NCI-H510A (cell line): ENCODE measurements around the gene IL15.
"Not testable (repeated sequence)": the region's sequence is repeated elsewhere in the genome, so short reads cannot be mapped to it uniquely, and the experiment has no call there.

Source experiments
- DNase-seq: peaks from one replicate; lab custom pipeline; 2025; lab: John Stamatoyannopoulos, UW

IL15 gene

DNA sequence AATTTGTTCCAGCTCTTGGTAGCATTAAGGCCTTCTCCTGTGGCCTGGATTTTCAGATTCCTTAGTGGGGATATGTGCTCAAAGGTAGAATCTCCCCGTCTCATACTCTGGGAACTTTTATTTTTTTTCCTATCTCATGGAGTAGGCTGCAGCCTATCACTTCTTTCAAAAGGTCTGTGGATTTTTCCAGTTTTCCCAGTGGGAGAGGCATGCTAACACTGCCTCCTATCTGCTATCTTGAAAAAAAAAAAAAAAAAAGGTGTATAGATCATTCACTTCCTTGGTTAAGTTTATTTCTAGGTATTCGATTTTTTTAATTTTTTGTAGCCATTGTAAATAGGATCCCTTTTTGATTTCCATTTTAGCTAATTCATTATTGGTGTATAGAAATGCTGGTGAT lies 67.1 kb downstream of the IL15 start:
- no peak for DNase-seq

DNA sequence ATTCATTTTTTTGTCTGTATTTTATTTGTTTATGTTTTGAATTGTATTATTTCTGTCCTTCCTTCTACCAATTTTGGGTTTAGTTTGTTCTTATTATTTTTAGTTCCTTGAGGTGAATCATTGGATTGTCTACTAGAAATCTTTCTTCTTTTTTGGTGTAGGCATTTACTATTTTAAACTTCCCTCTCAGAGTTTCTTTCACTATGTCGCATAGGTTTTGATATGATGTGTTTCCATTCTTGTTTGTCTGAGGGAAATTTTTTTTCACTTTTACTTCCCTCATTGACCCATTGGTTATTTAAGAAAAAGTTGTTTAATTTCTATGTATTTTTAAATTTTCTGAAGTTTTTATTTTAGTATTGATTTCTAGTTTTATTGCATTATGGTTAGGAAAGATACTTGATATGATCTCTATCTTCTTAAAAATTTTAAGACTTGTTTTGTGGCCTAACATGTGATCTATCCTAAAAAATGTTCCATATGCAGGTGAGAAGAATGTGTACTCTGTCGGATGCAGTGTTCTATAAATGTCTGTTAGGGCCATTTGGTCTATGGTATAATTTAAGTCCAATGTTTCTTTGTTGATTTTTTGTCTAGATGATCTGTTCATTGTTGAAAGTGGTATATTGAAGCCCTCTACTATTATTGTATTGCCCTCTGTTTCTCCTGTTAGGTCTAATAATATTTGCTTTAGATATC lies 68.8 kb downstream of the IL15 start:
- DNase-seq, result no peak

DNA sequence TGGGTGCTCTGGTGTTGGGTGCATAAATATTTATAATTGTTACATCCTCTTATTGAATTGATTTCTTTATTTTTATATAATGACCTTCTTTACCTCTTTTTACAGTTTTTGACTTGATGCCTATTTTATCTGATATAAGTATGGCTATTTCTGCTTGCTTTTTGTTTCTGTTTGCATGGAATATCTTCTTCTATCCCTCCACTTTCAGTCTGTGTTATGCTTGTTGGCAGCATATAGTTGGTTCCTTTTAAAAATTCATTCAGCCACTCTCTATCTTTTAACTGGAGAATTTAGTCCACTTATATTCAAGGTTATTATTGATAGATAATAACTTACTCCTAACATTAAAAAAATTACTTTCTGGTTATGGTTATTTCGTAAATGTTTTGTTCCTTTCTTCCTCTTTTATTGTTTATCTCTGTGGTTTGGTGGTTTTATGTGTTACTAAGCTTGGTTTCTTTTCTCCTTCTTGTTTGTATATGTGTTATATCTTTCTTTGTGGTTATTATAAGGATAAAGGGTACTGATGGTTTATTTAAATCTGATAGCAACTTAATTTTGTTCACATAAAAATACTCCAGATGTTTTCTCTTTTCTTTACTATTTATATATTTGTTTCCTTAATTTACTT lies 69.5 kb downstream of the IL15 start:
- no peak for DNase-seq

DNA sequence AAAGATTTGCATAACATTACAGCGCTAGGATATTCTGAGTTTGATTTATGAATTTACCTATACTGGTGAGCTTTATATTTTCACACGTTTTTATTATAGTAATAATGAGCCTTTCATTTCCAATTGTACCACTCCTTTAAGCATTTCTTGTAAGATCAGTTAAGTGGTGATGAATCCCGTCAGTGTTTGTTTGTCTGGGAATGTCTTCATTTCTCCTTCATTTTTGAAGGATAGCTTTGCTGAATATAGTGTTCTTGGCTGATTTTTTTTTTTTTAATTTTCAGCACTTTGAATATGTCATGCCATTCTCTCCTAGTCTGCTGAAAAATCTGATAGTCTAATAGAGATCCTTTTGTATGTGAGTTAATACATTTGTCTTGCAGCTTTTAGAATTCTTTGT lies 70.1 kb downstream of the IL15 start:
- DNase-seq, result no peak

DNA sequence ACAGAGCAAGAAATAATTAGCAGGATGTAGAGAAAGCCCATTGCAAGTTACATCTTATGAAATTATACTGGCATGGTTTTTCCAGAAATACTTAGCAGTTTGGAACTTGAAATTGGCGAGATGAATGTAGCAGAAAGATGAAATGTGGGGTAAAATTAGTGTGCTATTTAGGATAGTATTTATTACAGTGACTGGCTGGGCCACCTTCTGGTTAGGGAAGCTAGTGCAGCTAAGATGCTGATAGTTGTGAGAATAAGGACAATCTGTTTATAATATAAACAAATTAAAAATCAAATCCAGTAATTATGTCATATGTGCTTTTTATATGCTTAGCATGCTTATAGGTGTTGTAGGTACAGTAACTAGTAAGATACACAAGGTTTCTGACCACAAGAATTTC lies 74.8 kb downstream of the IL15 start:
- DNase-seq, result no peak

DNA sequence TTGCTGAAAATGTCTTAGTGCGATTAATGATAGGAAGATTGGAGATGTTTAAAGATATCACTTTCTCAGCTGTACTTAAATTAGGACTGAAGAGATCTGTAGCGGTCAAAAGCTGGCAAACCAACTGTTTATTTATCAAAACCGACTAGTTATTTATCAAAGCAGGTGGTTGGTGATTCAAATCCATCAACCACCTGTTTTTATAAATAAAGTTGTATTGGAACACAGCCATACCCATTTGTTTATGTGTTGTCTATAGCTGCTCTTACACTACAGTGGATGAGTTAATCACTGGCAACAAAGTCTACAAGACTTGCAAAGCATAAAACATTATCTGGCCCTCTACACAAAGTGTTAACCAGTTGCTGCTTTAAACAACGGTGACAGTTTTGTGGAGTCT lies 76.8 kb downstream of the IL15 start:
- no peak for DNase-seq

DNA sequence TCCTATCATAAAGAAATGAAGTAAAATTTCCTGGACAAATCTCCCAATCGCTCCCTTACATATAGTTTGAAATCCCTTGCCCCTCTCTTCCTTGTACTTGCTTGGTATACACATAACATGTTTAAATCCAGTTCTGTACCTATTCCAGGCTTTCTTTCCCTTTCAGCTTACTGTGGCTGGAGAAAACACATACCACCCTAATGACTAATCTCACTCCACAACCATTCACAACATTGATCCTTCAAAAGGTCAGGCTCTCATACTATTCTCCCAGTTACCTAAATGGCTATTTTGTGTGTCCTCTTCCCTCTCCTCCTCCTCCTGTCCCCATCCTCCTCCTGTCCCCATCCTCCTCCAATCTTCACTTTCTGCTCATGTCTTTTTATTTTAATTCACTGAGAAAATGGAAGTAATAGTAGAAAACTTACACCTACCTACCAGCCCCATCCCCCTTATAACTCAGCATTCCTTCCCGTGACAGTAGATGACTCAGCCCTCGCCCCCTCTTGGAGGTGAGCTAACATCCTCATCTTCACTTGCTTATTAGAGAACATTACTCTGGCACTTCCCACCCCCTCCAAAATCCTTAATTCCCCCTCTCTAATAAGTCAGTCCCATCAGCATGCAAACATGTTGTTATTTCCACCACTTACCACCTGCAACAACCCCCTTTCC lies 77.5 kb downstream of the IL15 start:
- DNase-seq, result no peak

DNA sequence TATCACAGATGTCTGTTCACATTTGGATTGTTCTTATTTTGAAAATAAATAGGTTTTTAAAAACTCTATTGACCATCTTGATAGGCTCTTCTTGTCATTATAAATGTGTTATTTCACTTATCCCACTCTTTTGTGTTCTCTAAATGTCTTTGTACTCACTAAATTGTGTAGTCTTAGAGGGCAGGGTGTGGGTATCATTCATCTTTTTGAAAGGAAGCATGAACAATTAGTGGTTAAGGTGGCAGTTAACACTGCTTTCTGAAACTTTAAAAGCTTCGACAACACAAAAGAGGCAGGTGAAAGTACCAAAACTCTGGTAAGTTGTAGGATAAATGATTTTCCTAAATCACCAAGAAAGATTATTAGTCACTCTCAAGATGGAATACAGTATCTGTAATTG lies 83.2 kb downstream of the IL15 start:
- no peak for DNase-seq

DNA sequence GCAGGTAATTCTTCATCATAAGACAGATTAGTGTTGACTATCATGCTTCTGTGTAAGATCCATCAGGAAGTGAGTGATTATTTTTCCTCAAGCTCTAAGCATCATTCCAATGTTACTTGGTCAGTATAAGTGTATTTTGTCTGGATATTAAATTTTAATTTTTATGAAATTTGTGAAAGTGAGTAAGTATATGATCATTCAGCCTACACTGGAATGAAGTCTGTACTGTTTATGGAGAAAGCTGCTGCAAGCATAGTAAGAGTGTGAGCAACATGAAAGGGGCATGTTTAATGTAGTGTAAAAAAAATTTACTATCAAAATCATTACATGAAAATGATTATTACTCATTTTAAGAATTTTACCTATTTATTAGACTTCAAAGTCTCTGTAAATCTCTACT lies 84.8 kb downstream of the IL15 start:
- DNase-seq, result no peak

DNA sequence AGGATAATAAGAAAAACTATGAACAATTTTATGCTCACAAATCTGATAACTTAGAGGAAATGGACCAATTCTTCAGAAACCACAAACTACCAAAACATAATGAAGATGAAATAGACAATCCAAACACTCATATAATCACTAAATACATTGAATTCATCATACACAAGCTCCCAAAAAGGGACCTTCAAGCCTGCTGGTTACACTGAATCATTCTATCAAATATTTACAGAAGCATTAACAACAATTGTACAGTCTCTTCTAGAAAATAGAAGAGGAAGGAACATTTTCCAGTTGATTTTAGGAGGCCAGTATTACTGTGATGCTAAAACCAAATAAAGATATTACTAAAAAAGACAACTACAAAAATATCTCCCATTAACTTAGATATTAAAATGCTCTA lies 88.3 kb downstream of the IL15 start:
- no peak for DNase-seq

DNA sequence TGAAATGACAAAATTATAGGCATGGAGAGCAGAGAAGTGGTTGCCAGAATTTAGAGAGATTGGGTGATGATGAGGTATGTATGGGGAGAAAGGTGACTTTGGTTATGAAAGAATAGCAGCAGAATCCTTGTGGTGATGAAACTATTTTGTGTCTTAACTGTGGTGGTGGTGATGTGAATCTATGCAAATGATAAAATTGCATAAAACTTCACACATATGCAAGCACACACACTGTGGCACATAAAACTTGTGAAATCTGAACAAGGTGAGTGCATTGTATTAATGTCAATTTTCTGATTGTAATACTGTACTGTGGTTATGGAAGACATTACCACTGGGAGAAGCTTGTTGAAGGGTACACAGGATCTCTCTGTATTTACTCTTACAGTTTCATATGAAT lies 91.0 kb downstream of the IL15 start:
- DNase-seq, result no peak

DNA sequence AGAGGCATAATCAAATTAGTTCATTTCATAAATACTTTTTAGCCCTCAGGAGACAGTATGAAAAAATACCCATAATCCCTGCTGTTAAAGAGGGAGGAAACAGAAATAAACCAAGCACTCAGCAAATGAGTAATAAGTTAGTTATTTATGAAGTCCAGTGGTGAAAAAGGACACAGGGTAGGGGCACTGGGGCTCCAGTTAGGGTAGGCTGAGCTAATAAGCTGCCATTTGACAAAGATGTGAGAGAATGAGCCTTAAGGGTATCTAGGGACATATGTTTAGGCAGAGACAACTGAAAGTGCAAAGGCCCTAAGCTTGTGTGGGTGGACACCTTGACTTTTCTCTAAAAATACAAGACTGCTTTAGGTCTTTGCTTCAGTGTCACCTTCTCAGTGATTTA lies 94.4 kb downstream of the IL15 start:
- no peak for DNase-seq

DNA sequence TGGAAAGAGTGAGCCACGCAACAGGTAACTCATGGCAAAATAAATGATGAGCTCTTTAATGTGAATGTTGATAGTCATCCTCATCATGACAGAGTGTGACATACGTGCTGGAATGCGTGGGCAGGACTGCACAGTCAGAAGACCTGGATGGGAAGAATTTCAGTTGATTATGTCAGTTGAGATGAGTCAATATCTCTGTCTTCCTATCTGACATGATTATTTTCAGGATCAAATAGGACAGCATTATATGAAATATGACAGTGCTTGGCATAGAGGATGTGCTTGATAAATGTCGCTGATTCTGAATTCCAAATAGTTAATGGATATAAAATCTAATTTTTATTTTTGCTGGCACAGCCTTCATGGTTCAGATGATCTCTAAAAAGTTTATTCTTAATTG lies 95.1 kb downstream of the IL15 start:
- no peak for DNase-seq

DNA sequence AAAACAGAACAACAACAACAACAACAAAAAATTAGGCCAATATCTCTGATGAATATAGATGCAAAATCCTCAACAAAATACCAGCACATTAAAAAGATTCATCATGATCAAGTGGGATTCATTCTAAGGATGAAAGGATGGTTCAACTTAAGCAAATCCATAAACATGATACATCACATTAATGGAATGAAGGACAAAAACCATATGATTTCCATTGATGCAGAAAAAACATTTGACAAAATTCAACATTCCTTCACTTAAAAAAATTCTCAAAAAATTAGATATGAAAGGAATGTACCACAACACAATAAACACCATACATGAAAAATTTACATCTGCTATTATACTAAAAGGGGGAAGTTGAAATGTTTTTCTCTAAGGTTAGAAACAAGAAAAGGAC lies 103.3 kb downstream of the IL15 start:
- no peak for DNase-seq

DNA sequence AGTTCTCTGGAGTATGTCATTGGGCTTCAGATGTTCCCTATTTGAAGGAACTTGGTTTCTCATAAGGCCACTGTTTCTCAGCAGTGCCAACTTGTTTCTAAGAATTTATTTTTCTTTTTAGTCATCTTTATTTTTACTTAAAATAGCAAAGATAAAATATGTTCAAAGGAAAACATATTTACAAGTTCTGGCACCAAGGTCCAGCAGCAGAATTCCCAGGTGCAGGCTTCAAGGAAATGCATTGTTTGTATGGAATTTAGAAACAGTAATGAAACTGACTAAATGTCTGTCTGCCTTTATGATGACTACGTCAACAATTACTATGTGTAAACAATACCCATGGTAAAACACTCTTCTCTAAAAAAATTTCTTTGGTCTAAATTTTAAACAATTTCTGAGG lies 109.6 kb downstream of the IL15 start:
- DNase-seq, result no peak

DNA sequence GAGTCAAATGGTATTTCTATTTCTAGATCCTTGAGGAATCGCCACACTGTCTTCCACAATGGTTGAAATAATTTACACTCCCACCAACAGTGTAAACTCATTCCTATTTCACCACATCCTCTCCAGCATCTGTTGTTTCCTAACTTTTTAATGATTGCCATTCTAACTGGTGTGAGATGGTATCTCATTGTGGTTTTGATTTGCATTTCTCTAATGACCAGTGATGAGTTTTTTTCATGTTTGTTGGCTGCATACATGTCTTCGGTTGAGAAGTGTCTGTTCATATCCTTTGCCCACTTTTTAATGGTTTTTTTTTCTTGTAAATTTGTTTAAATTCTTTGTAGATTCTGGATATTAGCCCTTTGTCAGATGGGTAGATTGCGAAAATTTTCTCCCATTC lies 115.4 kb downstream of the IL15 start:
- DNase-seq, result not testable (repeated sequence)

DNA sequence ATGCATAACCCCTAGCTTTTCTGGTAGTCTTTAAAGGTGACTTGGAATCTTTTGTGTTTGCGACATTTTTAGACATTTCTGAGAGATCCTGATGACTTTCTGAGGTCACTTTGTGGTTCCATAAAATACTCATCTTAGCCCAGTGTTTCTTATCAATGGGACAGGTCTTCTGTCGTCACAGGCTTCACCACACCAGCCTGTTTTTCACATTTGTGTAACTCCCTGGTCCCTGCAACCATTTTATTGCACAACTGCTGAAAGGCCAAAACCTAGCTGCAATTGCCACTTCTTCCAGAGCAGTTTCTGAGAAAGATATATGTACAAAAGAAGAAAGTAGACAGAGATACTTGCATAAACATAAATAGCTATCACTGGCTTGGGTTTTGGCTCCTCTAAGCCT lies 120.9 kb downstream of the IL15 start:
- DNase-seq, result no peak

DNA sequence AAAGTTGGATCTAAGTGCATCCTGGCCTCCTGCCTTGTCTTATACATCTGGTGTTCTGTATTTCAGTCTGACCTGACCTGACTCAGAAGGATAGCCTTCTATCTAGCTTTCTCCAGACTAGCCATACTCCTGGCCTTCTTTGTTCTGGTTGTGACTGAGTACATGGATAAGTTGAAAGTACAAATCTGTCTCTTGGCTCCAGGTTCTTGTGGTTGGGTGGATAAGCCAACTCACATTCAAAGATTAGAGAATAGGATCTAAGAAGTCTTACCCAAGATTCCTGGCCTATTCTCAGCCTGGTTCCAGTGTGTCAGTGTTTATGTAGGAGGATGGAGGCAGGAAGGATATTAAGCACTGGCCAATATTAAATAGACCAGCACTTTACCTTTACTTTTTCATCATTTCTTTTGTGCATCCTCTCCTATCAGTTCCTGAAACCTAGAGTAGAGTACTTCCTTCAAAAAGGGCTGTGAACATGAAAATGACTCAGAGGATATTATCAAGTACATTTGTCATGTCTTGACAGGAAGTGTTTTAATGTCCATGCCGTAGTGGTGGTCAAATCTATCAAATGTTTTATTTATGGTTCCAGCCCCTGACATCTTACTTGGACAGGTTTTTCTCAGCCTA lies 123.5 kb downstream of the IL15 start:
- no peak for DNase-seq

DNA sequence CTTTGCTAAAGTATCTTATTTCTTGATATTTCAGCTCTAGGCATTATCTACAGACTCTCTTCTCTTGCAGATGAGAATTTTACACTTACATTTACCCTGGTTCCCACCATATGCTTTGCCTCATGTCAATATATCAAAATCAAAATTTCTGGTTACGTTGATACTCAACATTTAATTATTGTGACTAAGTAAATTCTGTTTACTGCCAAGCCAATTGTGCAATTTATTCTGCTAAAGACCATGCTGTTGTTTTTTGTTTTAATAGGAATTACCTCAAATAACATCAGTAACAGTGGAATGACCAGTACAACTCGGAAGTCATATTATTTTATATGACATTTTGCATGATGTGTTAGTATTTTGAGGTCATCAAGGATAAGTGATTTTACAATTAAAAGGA lies 125.5 kb downstream of the IL15 start:
- DNase-seq, result no peak

DNA sequence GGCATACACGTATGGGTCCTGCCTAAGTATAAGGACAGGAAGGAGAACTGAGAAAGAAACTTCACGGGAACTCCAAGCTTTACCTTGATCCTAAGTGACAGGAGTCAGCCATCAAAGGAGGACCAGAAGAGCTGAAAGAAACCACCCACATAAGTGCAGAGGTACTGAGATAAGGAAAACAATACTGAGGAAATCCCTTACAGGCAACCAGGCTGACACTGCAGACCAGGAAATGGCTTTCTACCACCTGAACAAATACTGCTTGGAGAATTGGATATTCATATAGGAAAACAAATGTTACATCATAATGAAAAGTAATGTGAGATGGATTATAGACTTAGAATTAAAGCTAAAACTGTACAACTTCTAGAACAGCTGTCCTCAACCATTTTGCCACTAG lies 127.0 kb downstream of the IL15 start:
- DNase-seq, result no peak

DNA sequence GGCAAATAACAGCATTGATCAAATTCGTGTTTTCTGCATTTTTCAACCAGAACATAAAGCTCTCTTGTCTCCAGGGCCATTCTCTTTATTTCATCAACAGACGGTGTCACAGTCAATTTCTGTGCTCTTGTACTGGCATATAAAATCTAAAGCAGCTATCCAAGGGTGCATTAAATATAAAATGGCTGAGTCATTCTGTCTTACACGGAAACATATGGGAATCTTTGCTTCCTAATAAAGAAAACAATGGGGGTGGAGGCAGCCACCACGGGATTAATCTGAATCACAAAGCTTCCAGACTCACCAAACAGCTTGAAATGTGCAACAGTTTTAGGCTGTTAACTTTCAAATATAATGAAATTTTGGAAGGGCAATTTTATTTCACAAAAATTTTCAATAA lies 132.6 kb downstream of the IL15 start:
- DNase-seq, result no peak

DNA sequence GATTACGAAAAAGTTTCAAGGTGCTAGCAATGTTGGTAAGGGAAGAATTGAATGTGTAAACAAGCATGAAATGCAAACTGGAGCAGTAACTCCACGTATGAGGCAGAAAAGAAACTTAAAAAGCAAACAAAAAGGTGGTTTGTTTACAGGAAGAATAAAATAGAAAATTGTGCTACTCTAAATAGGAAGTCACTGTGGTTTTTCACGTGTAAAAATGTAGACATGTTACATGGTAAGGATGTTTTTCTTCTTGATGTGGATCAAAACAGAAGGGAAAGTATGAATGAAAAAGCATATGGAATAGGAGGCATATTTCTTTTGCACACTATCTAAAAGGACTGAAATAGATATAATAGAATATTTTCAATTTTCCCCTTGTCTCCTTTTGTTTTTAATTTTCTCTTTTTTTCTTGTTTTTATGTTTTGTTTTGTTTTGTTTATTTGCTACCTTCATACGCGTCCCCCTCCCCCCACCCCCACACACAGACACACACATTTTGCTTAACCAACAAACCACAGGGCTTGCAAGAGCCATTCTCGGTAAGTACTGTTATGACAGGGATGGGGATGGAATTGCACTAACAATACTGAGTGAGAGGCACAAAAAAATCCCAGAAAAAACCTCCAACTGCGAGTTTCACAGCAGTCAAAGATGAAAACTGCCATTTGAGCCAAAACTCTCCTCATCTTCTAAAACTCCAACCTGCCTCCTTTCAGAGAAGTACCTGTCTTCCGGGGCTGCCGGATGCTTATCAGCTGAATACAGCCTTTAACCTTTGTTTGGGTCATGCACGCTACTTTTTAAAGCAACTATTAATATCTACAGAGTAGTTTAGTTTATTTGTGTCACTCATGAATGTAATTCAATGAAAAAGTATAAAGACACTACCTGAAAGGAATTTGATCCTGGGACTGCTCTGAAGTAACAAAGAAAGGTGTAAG lies 135.8 kb downstream of the IL15 start:
- no peak for DNase-seq
